Activated naive CD4-positive, alpha-beta T cell treated with anti-CD3 and anti-CD28 coated beads for 36 hours (primary cell): ENCODE measurements around the gene YIPF1. TPM values are rescaled to one million over a fixed set of nuclear protein-coding genes. Genes with fewer than 3 reads are reported as not detected.
A peak's percentile ranks its signal among the peaks of the same experiment; 100 is the strongest.
"Not testable (repeated sequence)": the region's sequence is repeated elsewhere in the genome, so short reads cannot be mapped to it uniquely, and the experiment has no call there.

ENCODE experiments used
- CTCF ChIA-PET: fragments of 350-600 bp; sonication (Branson Sonifier 250); formaldehyde crosslinking; loops from one replicate; lab custom pipeline; 2021; ENCODE audit warnings: antibody characterized with exemption; lab: Charles Lee
- DNase-seq: peaks from one replicate; pipeline ENCODE4 v3.0.0-alpha.2; 2020
- H3K27ac Mint-ChIP-seq: one replicate; pipeline ENCODE4 v1.8.0; 2021; ENCODE audit warnings: mild to moderate bottlenecking, mixed read lengths
- H3K27me3 Mint-ChIP-seq: one replicate; pipeline ENCODE4 v1.8.0; 2021; ENCODE audit warnings: low read depth, mixed read lengths
- H3K36me3 Mint-ChIP-seq: one replicate; pipeline ENCODE4 v1.8.0; 2021; ENCODE audit warnings: low read depth, mixed read lengths
- H3K4me1 Mint-ChIP-seq: one replicate; pipeline ENCODE4 v1.8.0; 2021; ENCODE audit warnings: low read depth, mixed read lengths
- H3K4me3 Mint-ChIP-seq: one replicate; pipeline ENCODE4 v1.8.0; 2021; ENCODE audit warnings: mild to moderate bottlenecking, moderate library complexity, mixed read lengths
- H3K9me3 Mint-ChIP-seq: one replicate; pipeline ENCODE4 v1.8.0; 2021; ENCODE audit warnings: mixed read lengths
- intact Hi-C: fragments of 100-400 bp; cut with micrococcal nuclease; formaldehyde crosslinking; loops from one replicate; pipeline ENCODE4 v1.15.1; 2023
- total RNA-seq, 2 experiments: library from RNA; stranded (reverse); gene quantifications; one replicate each; pipeline ENCODE4 v1.2.3, GENCODE V29; 2021

The YIPF1 gene
- total RNA-seq, 2 experiments from 2014 or later, result 22.2 to 22.4 TPM

GRCh38 chr1:53835491-53835890, 54.1 kb downstream of the YIPF1 start:
- no peak overlapping the region for H3K27ac Mint-ChIP-seq
- peaks cover 17% of the 10 kb centered on the region for H3K36me3 Mint-ChIP-seq

GRCh38 chr1:53834776-53835175, 54.8 kb downstream of the YIPF1 start:
- no peak for DNase-seq
- intact Hi-C loops, result no loop called here
- Mint-ChIP-seq H3K4me1 (peaks cover 30% of the 10 kb centered on the region), H3K27ac (no peak overlapping the region), H3K9me3 (no peaks in the 10 kb centered on the region), H3K27me3 (no peaks in the 10 kb centered on the region), H3K4me3 (no peak overlapping the region), H3K36me3 (peaks cover 20% of the 10 kb centered on the region)
- CTCF ChIA-PET, result no interaction called here

More at GRCh38 chr1:53835491-53835890, 54.1 kb downstream of the YIPF1 start:
- intact Hi-C loops, result no loop called here
- Mint-ChIP-seq H3K4me3 (no peak overlapping the region), H3K9me3 (no peaks in the 10 kb centered on the region), H3K27me3 (no peaks in the 10 kb centered on the region), H3K4me1 (peaks cover 30% of the 10 kb centered on the region)
- CTCF ChIA-PET, result no interaction called here
- DNase-seq, result no peak

GRCh38 chr1:53833393-53833792, 56.2 kb downstream of the YIPF1 start:
- CTCF ChIA-PET, result interaction anchor here (0.8 kb wide), 1 partner anchor 27 kb away, joined by 3 read pairs; no protein-coding TSS in a partner anchor
- no peak overlapping the region for H3K27ac Mint-ChIP-seq
- intact Hi-C loops, result no loop called here
- H3K9me3 Mint-ChIP-seq, result no peaks in the 10 kb centered on the region
- DNase-seq, result no peak
- peaks cover 26% of the 10 kb centered on the region for H3K4me1 Mint-ChIP-seq
- H3K27me3 Mint-ChIP-seq, result no peaks in the 10 kb centered on the region
- H3K4me3 Mint-ChIP-seq, result no peak overlapping the region
- H3K36me3 Mint-ChIP-seq, result peaks cover 26% of the 10 kb centered on the region

GRCh38 chr1:53826367-53826766, 63.2 kb downstream of the YIPF1 start:
- H3K4me1 Mint-ChIP-seq, result no peaks in the 10 kb centered on the region
- H3K27ac Mint-ChIP-seq, result no peak overlapping the region
- intact Hi-C loops, result no loop called here
- DNase-seq, result no peak
- H3K27me3 Mint-ChIP-seq, result no peaks in the 10 kb centered on the region
- H3K36me3 Mint-ChIP-seq, result peaks cover 33% of the 10 kb centered on the region
- no peaks in the 10 kb centered on the region for H3K9me3 Mint-ChIP-seq
- CTCF ChIA-PET, result interaction anchor here (0.7 kb wide), 1 partner anchor 45 kb away, joined by 4 read pairs; no protein-coding TSS in a partner anchor
- no peak overlapping the region for H3K4me3 Mint-ChIP-seq

- no peak overlapping the region for H3K27ac Mint-ChIP-seq
- no peaks in the 10 kb centered on the region for H3K4me1 Mint-ChIP-seq
- no peaks in the 10 kb centered on the region for H3K27me3 Mint-ChIP-seq
- DNase-seq, result no peak
- peaks cover 33% of the 10 kb centered on the region for H3K36me3 Mint-ChIP-seq
- H3K9me3 Mint-ChIP-seq, result no peaks in the 10 kb centered on the region
- CTCF ChIA-PET, result no interaction called here
- H3K4me3 Mint-ChIP-seq, result no peak overlapping the region
- intact Hi-C loops, result no loop called here
These were observed 64.3 kb downstream of the YIPF1 start for GRCh38 chr1:53825306-53825705.

- H3K27me3 Mint-ChIP-seq, result no peaks in the 10 kb centered on the region
- no peak overlapping the region for H3K4me3 Mint-ChIP-seq
- H3K36me3 Mint-ChIP-seq, result peaks cover 40% of the 10 kb centered on the region
- H3K9me3 Mint-ChIP-seq, result no peaks in the 10 kb centered on the region
- intact Hi-C loops, result no loop called here
- peaks cover 1% of the 10 kb centered on the region for H3K4me1 Mint-ChIP-seq
- CTCF ChIA-PET, result interaction anchor here (1.0 kb wide), 1 partner anchor 11 kb away, joined by 4 read pairs; no protein-coding TSS in a partner anchor
- no peak overlapping the region for H3K27ac Mint-ChIP-seq
- DNase-seq, result no peak
These were observed 66.7 kb downstream of the YIPF1 start for GRCh38 chr1:53822931-53823330.

- Mint-ChIP-seq H3K27ac (no peak overlapping the region), H3K4me1 (peaks cover 1% of the 10 kb centered on the region), H3K4me3 (no peak overlapping the region), H3K27me3 (no peaks in the 10 kb centered on the region), H3K9me3 (no peaks in the 10 kb centered on the region), H3K36me3 (peaks cover 44% of the 10 kb centered on the region)
- DNase-seq, result no peak
- CTCF ChIA-PET, result interaction anchor here (0.6 to 1.0 kb wide), 2 partner anchors 10 to 138 kb away, joined by 4 to 5 read pairs; no protein-coding TSS in a partner anchor
- intact Hi-C loops, result no loop called here
These were observed 68.2 kb downstream of the YIPF1 start for GRCh38 chr1:53821380-53821779.

- no peaks in the 10 kb centered on the region for H3K27me3 Mint-ChIP-seq
- no peak for DNase-seq
- intact Hi-C loops, result no loop called here
- peaks cover 2% of the 10 kb centered on the region for H3K4me1 Mint-ChIP-seq
- peaks cover 48% of the 10 kb centered on the region for H3K36me3 Mint-ChIP-seq
- H3K4me3 Mint-ChIP-seq, result no peak overlapping the region
- H3K9me3 Mint-ChIP-seq, result no peaks in the 10 kb centered on the region
- CTCF ChIA-PET, result no interaction called here
- H3K27ac Mint-ChIP-seq, result no peak overlapping the region
These were observed 70.2 kb downstream of the YIPF1 start for GRCh38 chr1:53819387-53819786.

GRCh38 chr1:53816584-53816983, 73.0 kb downstream of the YIPF1 start:
- CTCF ChIA-PET, intact Hi-C loops, H3K9me3 Mint-ChIP-seq: not testable (repeated sequence)

GRCh38 chr1:53815484-53815883, 74.1 kb downstream of the YIPF1 start:
- DNase-seq, intact Hi-C loops, CTCF ChIA-PET, H3K4me1 Mint-ChIP-seq, H3K27me3 Mint-ChIP-seq, H3K9me3 Mint-ChIP-seq, H3K27ac Mint-ChIP-seq, H3K4me3 Mint-ChIP-seq: not testable (repeated sequence)
- H3K36me3 Mint-ChIP-seq, result peaks cover 62% of the 10 kb centered on the region

More at GRCh38 chr1:53816584-53816983, 73.0 kb downstream of the YIPF1 start:
- H3K4me1 Mint-ChIP-seq, DNase-seq, H3K27me3 Mint-ChIP-seq, H3K27ac Mint-ChIP-seq, H3K4me3 Mint-ChIP-seq: not testable (repeated sequence)
- H3K36me3 Mint-ChIP-seq, result peaks cover 60% of the 10 kb centered on the region

GRCh38 chr1:53811414-53811851, 78.2 kb downstream of the YIPF1 start:
- intact Hi-C loops, result no loop called here
- Mint-ChIP-seq H3K4me3 (no peak overlapping the region), H3K9me3 (no peaks in the 10 kb centered on the region), H3K36me3 (peaks cover 51% of the 10 kb centered on the region), H3K27me3 (no peaks in the 10 kb centered on the region), H3K27ac (no peak overlapping the region), H3K4me1 (peaks cover 2% of the 10 kb centered on the region)
- peak; percentile 33 for DNase-seq
- CTCF ChIA-PET, result interaction anchor here (0.9 to 2.5 kb wide), 6 partner anchors 8 to 288 kb away, joined by 3 to 13 read pairs (median 4); no protein-coding TSS in a partner anchor

GRCh38 chr1:53810497-53810896, 79.1 kb downstream of the YIPF1 start:
- no peak for DNase-seq
- H3K27ac Mint-ChIP-seq, result no peak overlapping the region
- H3K36me3 Mint-ChIP-seq, result peaks cover 49% of the 10 kb centered on the region
- H3K4me3 Mint-ChIP-seq, result no peak overlapping the region
- CTCF ChIA-PET, result interaction anchor here (0.9 to 2.5 kb wide), 3 partner anchors 7 to 32 kb away, joined by 4 to 13 read pairs (median 4); no protein-coding TSS in a partner anchor
- H3K4me1 Mint-ChIP-seq, result peaks cover 2% of the 10 kb centered on the region
- intact Hi-C loops, result no loop called here
- H3K27me3 Mint-ChIP-seq, result no peaks in the 10 kb centered on the region
- no peaks in the 10 kb centered on the region for H3K9me3 Mint-ChIP-seq

- H3K4me1 Mint-ChIP-seq, result peaks cover 2% of the 10 kb centered on the region
- no peaks in the 10 kb centered on the region for H3K27me3 Mint-ChIP-seq
- DNase-seq, result no peak
- CTCF ChIA-PET, result interaction anchor here (1.1 kb wide), 1 partner anchor 31 kb away, joined by 4 read pairs; no protein-coding TSS in a partner anchor
- no peak overlapping the region for H3K27ac Mint-ChIP-seq
- peaks cover 49% of the 10 kb centered on the region for H3K36me3 Mint-ChIP-seq
- H3K4me3 Mint-ChIP-seq, result no peak overlapping the region
- no peaks in the 10 kb centered on the region for H3K9me3 Mint-ChIP-seq
- intact Hi-C loops, result no loop called here
These were observed 79.6 kb downstream of the YIPF1 start for GRCh38 chr1:53810007-53810406.
